Left lung (tissue), 10 donors: ENCODE data around the gene GTF2A1. TPM values are rescaled to one million over a fixed set of nuclear protein-coding genes. Genes with fewer than 3 reads are reported as not detected.

Experiments used
- ATAC-seq: fragments of 200-7000 bp; cut with Tn5 transposase; one replicate; pipeline ENCODE4 v1.9.1; 2020; ENCODE audit warnings: moderate library complexity
- DNase-seq, 4 donors: peaks; one replicate each; pipeline ENCODE4 v3.0.0-alpha.2; 2013 to 2020
- H3K27ac ChIP-seq, 2 donors: fragments of 200-600 bp; sonication (generic) in 1 of 2; one replicate each; pipeline versions ENCODE4 v1.5.0 to v1.8.0; 2020 to 2021
- H3K27me3 ChIP-seq, 2 donors: fragments of 200-600 bp; sonication (generic) in 1 of 2; one replicate each; pipeline versions ENCODE4 v1.5.0 to v1.8.0; 2020 to 2021
- H3K36me3 ChIP-seq, 2 donors: fragments of 200-600 bp; sonication (generic) in 1 of 2; one replicate each; pipeline versions ENCODE4 v1.5.0 to v1.8.0; 2020 to 2021
- H3K4me1 ChIP-seq, 2 donors: fragments of 200-600 bp; one replicate each; pipeline ENCODE4 v1.8.0; 2021
- H3K4me3 ChIP-seq, 2 donors: fragments of 200-600 bp; sonication (generic) in 1 of 2; one replicate each; pipeline versions ENCODE4 v1.5.0 to v1.8.0; 2020 to 2021; ENCODE audit warnings: mild to moderate bottlenecking in 1 of 2
- H3K9me3 ChIP-seq, 2 donors: fragments of 200-600 bp; sonication (generic) in 1 of 2; one replicate each; pipeline versions ENCODE4 v1.5.0 to v1.8.0; 2020 to 2021
- CTCF ChIP-seq, 2 donors: fragments of 200-600 bp; sonication (generic) in 1 of 2; IDR thresholded peaks; one replicate each; pipeline versions ENCODE4 v1.5.0 to v1.8.0; 2021; ENCODE audit warnings: antibody characterized with exemption in 2 of 2
- intact Hi-C, 2 donors: fragments of 100-400 bp; cut with DNase I; formaldehyde crosslinking; loops; one replicate each; pipeline versions ENCODE4 v1.11.2 to v1.14.2; 2022
- polyA plus RNA-seq, 6 donors: library from polyadenylated mRNA; unstranded; fragments of 120-200 nt; gene quantifications; one replicate each; pipeline ENCODE4 v1.2.1, GENCODE V29; 2013; ENCODE audit not compliant: insufficient read length in 6 of 6
- total RNA-seq, 2 donors: library from RNA; stranded (reverse); fragmentation: NEBNext Ultra II Directional; extraction: Animal tissue kit (Norgen Biotek cat#: 25700); gene quantifications; one replicate each; pipeline ENCODE4 v1.2.1, GENCODE V29; 2021
- donor health status: DM: no; HTN: yes; CAD: no.
- donor health status: DM: no; HTN: no; CAD: no.

GTF2A1 gene
- total and polyA plus RNA-seq, 8 donors, result 26.0 to 41.8 (median 33.3) TPM

- ATAC-seq (no peak), DNase-seq (no peak)
- H3K9me3 ChIP-seq, result no peaks in the 10 kb centered on the region
- TF ChIP-seq CTCF (IDR thresholded peaks at IDR 0.05), result no peak
- no peaks in the 10 kb centered on the region for H3K27me3 ChIP-seq
- intact Hi-C loops, result no loop called here
- H3K36me3 ChIP-seq, result no peaks in the 10 kb centered on the region
- no peak overlapping the region for H3K27ac ChIP-seq
- no peak overlapping the region for H3K4me3 ChIP-seq
- H3K4me1 ChIP-seq, result peaks cover 0 to 7% of the 10 kb centered on the region in 2 donors
Observed at GRCh38 chr14:81125536-81125935, 95.2 kb downstream of the GTF2A1 start.

Other genes with a start within 250 kb of the GTF2A1 start
- gene STON2, start 179.4 kb upstream of the GTF2A1 start, total RNA-seq, result 10 to 100 TPM; 30.4 to 46.7 TPM
- gene STON2, start 179.4 kb upstream of the GTF2A1 start, polyA plus RNA-seq, result 10 to 100 TPM in 4 of 6 donors, 1 to 10 TPM in 2; 8.4 to 14.0 (median 10.6) TPM